H1 (cell line): ENCODE measurements around the gene INSM1. TPM values are rescaled to one million over a fixed set of nuclear protein-coding genes. Genes with fewer than 3 reads are reported as not detected.

Experiments
- CBX5 ChIP-seq: fragments of 300-800, 300-1000 bp; sonication (generic); IDR thresholded peaks from 2 replicates; pipeline ENCODE4 v1.7.1; 2016; ENCODE audit warnings: antibody characterized with exemption, low read length, low read depth
- CTBP2 ChIP-seq: IDR thresholded peaks from 2 replicates; pipeline ENCODE4 v1.7.0; 2011; ENCODE audit warnings: borderline replicate concordance, mild to moderate bottlenecking, moderate library complexity, mixed read lengths, low read length; ENCODE audit not compliant: insufficient read depth, insufficient read length
- EGR1 ChIP-seq: IDR thresholded peaks from 2 replicates; pipeline ENCODE4 v1.6.1; 2011; ENCODE audit warnings: low read depth, low read length, borderline replicate concordance
- GTF2F1 ChIP-seq: IDR thresholded peaks from 2 replicates; pipeline ENCODE4 v1.6.1; 2012; ENCODE audit warnings: low read depth, low read length, improper control_type of control experiment, borderline replicate concordance
- SP1 ChIP-seq: IDR thresholded peaks from 2 replicates; pipeline ENCODE4 v1.6.1; 2011; ENCODE audit warnings: low read depth, low read length
- SP4 ChIP-seq: IDR thresholded peaks from 2 replicates; pipeline ENCODE4 v1.6.1; 2012; ENCODE audit warnings: low read length, inconsistent platforms
- TAF7 ChIP-seq: optimal IDR thresholded peaks from 2 replicates; pipeline ENCODE3; 2011; ENCODE audit warnings: low read depth, mild to moderate bottlenecking, inconsistent platforms, low read length, moderate library complexity, borderline replicate concordance
- TCF12 ChIP-seq: IDR thresholded peaks from 2 replicates; pipeline ENCODE4 v1.6.1; 2011; ENCODE audit warnings: low read depth, mild to moderate bottlenecking, low read length
- polyA plus RNA-seq, 7 experiments: library from polyadenylated mRNA; depleted of rRNA in 3 of 7; stranded (reverse) in 5 of 7; unstranded in 2 of 7; fragments of >200 nt in 5 of 7; fragments of 200-250 nt in 2 of 7; gene quantifications; 1 replicate in 5 of 7; 2 replicates in 1 of 7; 4 replicates in 1 of 7; pipeline versions ENCODE4 v1.2.1 to v1.2.3, GENCODE V29; 2011 to 2013; ENCODE audit warnings: missing spikeins in 2 of 7, mixed read lengths in 2 of 7
- total RNA-seq: library from RNA; stranded (reverse); fragmentation: NEBNext Ultra II Directional; extraction: Animal tissue kit (Norgen Biotek cat#: 25700); gene quantifications from 2 replicates; pipeline ENCODE4 v1.2.1, GENCODE V29; 2021
- TF ChIP-seq, protein P1 (sequence below): fragments of 300-600 bp; sonication (generic); IDR thresholded peaks from 2 replicates; pipeline ENCODE4 v1.7.1; 2012; ENCODE audit warnings: low read length, moderate library complexity, mild to moderate bottlenecking, inconsistent platforms; ENCODE audit not compliant: insufficient replicate concordance
- TF ChIP-seq, protein P2 (sequence below), 3 experiments: IDR thresholded peaks; 1 replicate in 2 of 3; 2 replicates in 1 of 3; pipeline versions ENCODE4 v1.5.1 to v1.6.1; 2011; ENCODE audit warnings: low read length in 3 of 3, mild to moderate bottlenecking in 3 of 3, inconsistent platforms in 2 of 3, low read depth in 1 of 3, moderate library complexity in 1 of 3; ENCODE audit not compliant: insufficient read depth in 1 of 3; ENCODE audit errors: control extremely low read depth in 1 of 3

The INSM1 gene
- total and polyA plus RNA-seq, 2 of the 8 experiments (the other 6 are each of a cell fraction or from before 2014, with no cell fraction given): 0.86 to 2.5 TPM

DNA sequence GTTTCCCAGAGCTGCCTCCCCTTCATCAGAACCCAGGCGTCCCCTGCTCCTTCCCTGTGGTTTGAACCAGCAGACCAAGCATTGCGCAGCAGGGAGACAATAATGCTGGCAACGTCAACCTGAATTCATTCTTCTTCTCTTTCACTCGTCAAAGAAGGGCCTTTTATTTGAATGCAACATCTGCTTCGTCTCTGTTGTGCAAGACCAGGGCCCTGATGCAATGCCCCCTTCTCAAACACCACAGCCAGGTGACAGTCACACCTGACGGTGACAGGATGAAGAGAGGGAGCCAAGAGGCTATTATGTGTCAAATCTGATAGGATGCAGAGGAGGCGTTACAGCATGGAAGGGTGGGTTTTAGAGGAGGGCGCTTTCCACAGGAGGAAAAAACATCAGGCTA is 8.0 kb downstream of the INSM1 start (continued):
- TF ChIP-seq, protein P1, sequence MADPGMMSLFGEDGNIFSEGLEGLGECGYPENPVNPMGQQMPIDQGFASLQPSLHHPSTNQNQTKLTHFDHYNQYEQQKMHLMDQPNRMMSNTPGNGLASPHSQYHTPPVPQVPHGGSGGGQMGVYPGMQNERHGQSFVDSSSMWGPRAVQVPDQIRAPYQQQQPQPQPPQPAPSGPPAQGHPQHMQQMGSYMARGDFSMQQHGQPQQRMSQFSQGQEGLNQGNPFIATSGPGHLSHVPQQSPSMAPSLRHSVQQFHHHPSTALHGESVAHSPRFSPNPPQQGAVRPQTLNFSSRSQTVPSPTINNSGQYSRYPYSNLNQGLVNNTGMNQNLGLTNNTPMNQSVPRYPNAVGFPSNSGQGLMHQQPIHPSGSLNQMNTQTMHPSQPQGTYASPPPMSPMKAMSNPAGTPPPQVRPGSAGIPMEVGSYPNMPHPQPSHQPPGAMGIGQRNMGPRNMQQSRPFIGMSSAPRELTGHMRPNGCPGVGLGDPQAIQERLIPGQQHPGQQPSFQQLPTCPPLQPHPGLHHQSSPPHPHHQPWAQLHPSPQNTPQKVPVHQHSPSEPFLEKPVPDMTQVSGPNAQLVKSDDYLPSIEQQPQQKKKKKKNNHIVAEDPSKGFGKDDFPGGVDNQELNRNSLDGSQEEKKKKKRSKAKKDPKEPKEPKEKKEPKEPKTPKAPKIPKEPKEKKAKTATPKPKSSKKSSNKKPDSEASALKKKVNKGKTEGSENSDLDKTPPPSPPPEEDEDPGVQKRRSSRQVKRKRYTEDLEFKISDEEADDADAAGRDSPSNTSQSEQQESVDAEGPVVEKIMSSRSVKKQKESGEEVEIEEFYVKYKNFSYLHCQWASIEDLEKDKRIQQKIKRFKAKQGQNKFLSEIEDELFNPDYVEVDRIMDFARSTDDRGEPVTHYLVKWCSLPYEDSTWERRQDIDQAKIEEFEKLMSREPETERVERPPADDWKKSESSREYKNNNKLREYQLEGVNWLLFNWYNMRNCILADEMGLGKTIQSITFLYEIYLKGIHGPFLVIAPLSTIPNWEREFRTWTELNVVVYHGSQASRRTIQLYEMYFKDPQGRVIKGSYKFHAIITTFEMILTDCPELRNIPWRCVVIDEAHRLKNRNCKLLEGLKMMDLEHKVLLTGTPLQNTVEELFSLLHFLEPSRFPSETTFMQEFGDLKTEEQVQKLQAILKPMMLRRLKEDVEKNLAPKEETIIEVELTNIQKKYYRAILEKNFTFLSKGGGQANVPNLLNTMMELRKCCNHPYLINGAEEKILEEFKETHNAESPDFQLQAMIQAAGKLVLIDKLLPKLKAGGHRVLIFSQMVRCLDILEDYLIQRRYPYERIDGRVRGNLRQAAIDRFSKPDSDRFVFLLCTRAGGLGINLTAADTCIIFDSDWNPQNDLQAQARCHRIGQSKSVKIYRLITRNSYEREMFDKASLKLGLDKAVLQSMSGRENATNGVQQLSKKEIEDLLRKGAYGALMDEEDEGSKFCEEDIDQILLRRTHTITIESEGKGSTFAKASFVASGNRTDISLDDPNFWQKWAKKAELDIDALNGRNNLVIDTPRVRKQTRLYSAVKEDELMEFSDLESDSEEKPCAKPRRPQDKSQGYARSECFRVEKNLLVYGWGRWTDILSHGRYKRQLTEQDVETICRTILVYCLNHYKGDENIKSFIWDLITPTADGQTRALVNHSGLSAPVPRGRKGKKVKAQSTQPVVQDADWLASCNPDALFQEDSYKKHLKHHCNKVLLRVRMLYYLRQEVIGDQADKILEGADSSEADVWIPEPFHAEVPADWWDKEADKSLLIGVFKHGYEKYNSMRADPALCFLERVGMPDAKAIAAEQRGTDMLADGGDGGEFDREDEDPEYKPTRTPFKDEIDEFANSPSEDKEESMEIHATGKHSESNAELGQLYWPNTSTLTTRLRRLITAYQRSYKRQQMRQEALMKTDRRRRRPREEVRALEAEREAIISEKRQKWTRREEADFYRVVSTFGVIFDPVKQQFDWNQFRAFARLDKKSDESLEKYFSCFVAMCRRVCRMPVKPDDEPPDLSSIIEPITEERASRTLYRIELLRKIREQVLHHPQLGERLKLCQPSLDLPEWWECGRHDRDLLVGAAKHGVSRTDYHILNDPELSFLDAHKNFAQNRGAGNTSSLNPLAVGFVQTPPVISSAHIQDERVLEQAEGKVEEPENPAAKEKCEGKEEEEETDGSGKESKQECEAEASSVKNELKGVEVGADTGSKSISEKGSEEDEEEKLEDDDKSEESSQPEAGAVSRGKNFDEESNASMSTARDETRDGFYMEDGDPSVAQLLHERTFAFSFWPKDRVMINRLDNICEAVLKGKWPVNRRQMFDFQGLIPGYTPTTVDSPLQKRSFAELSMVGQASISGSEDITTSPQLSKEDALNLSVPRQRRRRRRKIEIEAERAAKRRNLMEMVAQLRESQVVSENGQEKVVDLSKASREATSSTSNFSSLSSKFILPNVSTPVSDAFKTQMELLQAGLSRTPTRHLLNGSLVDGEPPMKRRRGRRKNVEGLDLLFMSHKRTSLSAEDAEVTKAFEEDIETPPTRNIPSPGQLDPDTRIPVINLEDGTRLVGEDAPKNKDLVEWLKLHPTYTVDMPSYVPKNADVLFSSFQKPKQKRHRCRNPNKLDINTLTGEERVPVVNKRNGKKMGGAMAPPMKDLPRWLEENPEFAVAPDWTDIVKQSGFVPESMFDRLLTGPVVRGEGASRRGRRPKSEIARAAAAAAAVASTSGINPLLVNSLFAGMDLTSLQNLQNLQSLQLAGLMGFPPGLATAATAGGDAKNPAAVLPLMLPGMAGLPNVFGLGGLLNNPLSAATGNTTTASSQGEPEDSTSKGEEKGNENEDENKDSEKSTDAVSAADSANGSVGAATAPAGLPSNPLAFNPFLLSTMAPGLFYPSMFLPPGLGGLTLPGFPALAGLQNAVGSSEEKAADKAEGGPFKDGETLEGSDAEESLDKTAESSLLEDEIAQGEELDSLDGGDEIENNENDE: no peak
- TF ChIP-seq CTBP2: no peak
- no peak for TF ChIP-seq SP1
- TF ChIP-seq, protein P2, sequence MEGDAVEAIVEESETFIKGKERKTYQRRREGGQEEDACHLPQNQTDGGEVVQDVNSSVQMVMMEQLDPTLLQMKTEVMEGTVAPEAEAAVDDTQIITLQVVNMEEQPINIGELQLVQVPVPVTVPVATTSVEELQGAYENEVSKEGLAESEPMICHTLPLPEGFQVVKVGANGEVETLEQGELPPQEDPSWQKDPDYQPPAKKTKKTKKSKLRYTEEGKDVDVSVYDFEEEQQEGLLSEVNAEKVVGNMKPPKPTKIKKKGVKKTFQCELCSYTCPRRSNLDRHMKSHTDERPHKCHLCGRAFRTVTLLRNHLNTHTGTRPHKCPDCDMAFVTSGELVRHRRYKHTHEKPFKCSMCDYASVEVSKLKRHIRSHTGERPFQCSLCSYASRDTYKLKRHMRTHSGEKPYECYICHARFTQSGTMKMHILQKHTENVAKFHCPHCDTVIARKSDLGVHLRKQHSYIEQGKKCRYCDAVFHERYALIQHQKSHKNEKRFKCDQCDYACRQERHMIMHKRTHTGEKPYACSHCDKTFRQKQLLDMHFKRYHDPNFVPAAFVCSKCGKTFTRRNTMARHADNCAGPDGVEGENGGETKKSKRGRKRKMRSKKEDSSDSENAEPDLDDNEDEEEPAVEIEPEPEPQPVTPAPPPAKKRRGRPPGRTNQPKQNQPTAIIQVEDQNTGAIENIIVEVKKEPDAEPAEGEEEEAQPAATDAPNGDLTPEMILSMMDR (IDR thresholded peaks at IDR 0.05; ENCODE audit: control extremely low read depth in 1 of 3, insufficient read depth in 1 of 3, low read depth in 1 of 3, low read length in 3 of 3): no peak
- TF ChIP-seq TCF12: no peak
- TF ChIP-seq SP4: no peak
- no peak for TF ChIP-seq EGR1
- TF ChIP-seq TAF7: no peak
- TF ChIP-seq CBX5: no peak
- TF ChIP-seq GTF2F1: no peak
